ENCODE results near the gene CLRN1. TPM values are rescaled to one million over a fixed set of nuclear protein-coding genes. Genes with fewer than 3 reads are reported as not detected.
"Not testable (repeated sequence)": the region's sequence is repeated elsewhere in the genome, so short reads cannot be mapped to it uniquely, and the experiment has no call there.

Gene CLRN1
- total RNA-seq, result not detected

GRCh38 chr3:150972366-150973071 is at the start of gene CLRN1:
Gene CLRN1 (minus strand): TSS chr3:150972727. CDS start chr3:150972708, 19 bp downstream.
- no peak for DNase-seq

- no peak for DNase-seq
These were observed 43.9 kb upstream of the CLRN1 start for GRCh38 chr3:151016478-151016795.

- DNase-seq, result no peak
These were observed 43.4 kb upstream of the CLRN1 start for GRCh38 chr3:151015767-151016477.

- DNase-seq, result no peak
These were observed 42.7 kb upstream of the CLRN1 start for GRCh38 chr3:151015181-151015580.

- DNase-seq, result no peak
These were observed 42.0 kb upstream of the CLRN1 start for GRCh38 chr3:151014501-151015018.

GRCh38 chr3:151012753-151013152 is 40.2 kb upstream of the CLRN1 start:
- no peak for DNase-seq

- DNase-seq, result no peak
These were observed 38.9 kb upstream of the CLRN1 start for GRCh38 chr3:151011427-151011826.

- DNase-seq, result no peak
These were observed 37.5 kb upstream of the CLRN1 start for GRCh38 chr3:151009981-151010380.

- DNase-seq, result no peak
These were observed 36.9 kb upstream of the CLRN1 start for GRCh38 chr3:151009430-151009829.

- no peak for DNase-seq
These were observed 36.2 kb upstream of the CLRN1 start for GRCh38 chr3:151008699-151009098.

GRCh38 chr3:151003768-151004134 is 31.2 kb upstream of the CLRN1 start:
- DNase-seq, result no peak

- no peak for DNase-seq
These were observed 30.7 kb upstream of the CLRN1 start for GRCh38 chr3:151003029-151003767.

- DNase-seq, result no peak
These were observed 29.8 kb upstream of the CLRN1 start for GRCh38 chr3:151002003-151002981.

GRCh38 chr3:150998996-150999395 is 26.5 kb upstream of the CLRN1 start:
- no peak for DNase-seq

- DNase-seq, result no peak
These were observed 24.2 kb upstream of the CLRN1 start for GRCh38 chr3:150996731-150997130.

- DNase-seq, result no peak
These were observed 23.0 kb upstream of the CLRN1 start for GRCh38 chr3:150995510-150995909.

- no peak for DNase-seq
These were observed 16.7 kb upstream of the CLRN1 start for GRCh38 chr3:150989208-150989607.

GRCh38 chr3:150988395-150988794 is 15.9 kb upstream of the CLRN1 start:
- DNase-seq, result not testable (repeated sequence)

GRCh38 chr3:150985711-150986110 is 13.2 kb upstream of the CLRN1 start:
- no peak for DNase-seq

- DNase-seq, result no peak
These were observed 11.5 kb upstream of the CLRN1 start for GRCh38 chr3:150984066-150984465.

- no peak for DNase-seq
These were observed 6.1 kb upstream of the CLRN1 start for GRCh38 chr3:150978566-150979148.

- DNase-seq, result no peak
These were observed 3.5 kb upstream of the CLRN1 start for GRCh38 chr3:150975992-150976368.
